PC-9 (cell line): ENCODE measurements around the gene AKAP13.

Experiments used
- CTCF ChIP-seq: fragments of 200-600 bp; sonication (generic); conservative IDR thresholded peaks from 2 replicates; pipeline ENCODE4 v1.6.1; 2017; ENCODE audit warnings: mixed run types, antibody characterized with exemption, mild to moderate bottlenecking, moderate library complexity
- EZH2 ChIP-seq: fragments of 200-600 bp; sonication (generic); IDR thresholded peaks from 2 replicates; pipeline ENCODE4 v1.8.0; 2017; ENCODE audit warnings: antibody characterized with exemption, low read depth

- TF ChIP-seq CTCF: no peak
- TF ChIP-seq EZH2: no peak
Measured at GRCh38 chr15:85630311-85630710, 249.9 kb downstream of the AKAP13 start.
